Gastroesophageal sphincter (tissue), 3 donors: ENCODE measurements around the gene CMIP.

Experiments used
- CTCF ChIP-seq, 4 experiments: fragments of 200-600 bp in 2 of 4; fragments of 450-650 bp in 2 of 4; sonication (generic) in 1 of 4; IDR thresholded peaks; one replicate each; pipeline ENCODE4 v1.5.1; 2017 to 2019; ENCODE audit warnings: antibody characterized with exemption in 4 of 4, mild to moderate bottlenecking in 2 of 4, moderate library complexity in 2 of 4
- POLR2AphosphoS5 ChIP-seq: sonication (generic); formaldehyde crosslinking; IDR thresholded peaks from one replicate; pipeline ENCODE4 v1.6.1; 2017; ENCODE audit warnings: antibody characterized with exemption

- no peak for TF ChIP-seq POLR2AphosphoS5
- no peak for TF ChIP-seq CTCF (IDR thresholded peaks at IDR 0.05)
Observed at GRCh38 chr16:81634380-81635062, 189.9 kb downstream of the CMIP start.
